IPS DF 6.9 (cell line): ENCODE data around the gene SLCO3A1.
"Not testable (repeated sequence)": the region's sequence is repeated elsewhere in the genome, so short reads cannot be mapped to it uniquely, and the experiment has no call there.

Experiments used
- DNase-seq: peaks from one replicate; pipeline ENCODE4 v3.0.0-alpha.2; 2013; ENCODE audit warnings: low read depth, low spot score
- H3K27ac ChIP-seq: one replicate; pipeline ENCODE4 v1.5.1; 2013; ENCODE audit warnings: low read length, control low read depth
- H3K27me3 ChIP-seq: 2 replicates; pipeline ENCODE4 v1.6.1; 2013; ENCODE audit warnings: mild to moderate bottlenecking, low read length; ENCODE audit not compliant: control insufficient read depth, insufficient read depth
- H3K36me3 ChIP-seq: 2 replicates; pipeline ENCODE4 v1.6.1; 2013; ENCODE audit warnings: low read length; ENCODE audit not compliant: control insufficient read depth, insufficient read depth
- H3K4me1 ChIP-seq: 2 replicates; pipeline ENCODE4 v1.6.1; 2013; ENCODE audit warnings: low read length; ENCODE audit not compliant: control insufficient read depth, insufficient read depth
- H3K4me3 ChIP-seq: 2 replicates; pipeline ENCODE4 v1.5.1; 2013; ENCODE audit warnings: mild to moderate bottlenecking, low read length
- H3K9me3 ChIP-seq: 2 replicates; pipeline ENCODE4 v1.6.1; 2013; ENCODE audit warnings: low read length, inconsistent platforms; ENCODE audit not compliant: control insufficient read depth, insufficient read depth
- WGBS: extraction: QIAGEN DNeasy Blood & Tissue Kit; methylation state at CpG from one replicate; pipeline ENCODE4 v1.1.7; 2013; ENCODE audit warnings: mixed read lengths, missing lambda C conversion rate; ENCODE audit not compliant: insufficient read length, insufficient coverage; 5-methylcytosine and 5-hydroxymethylcytosine counted together

SLCO3A1 gene

GRCh38 chr15:91956026-91956723 is 102.7 kb downstream of the SLCO3A1 start:
- H3K27me3 ChIP-seq: no peaks in the 10 kb centered on the region
- H3K4me1 ChIP-seq: peaks cover 3% of the 10 kb centered on the region; the same call in 1 of the 2 replicates
- H3K36me3 ChIP-seq: no peaks in the 10 kb centered on the region
- DNase-seq: no peak
- no peak overlapping the region for H3K4me3 ChIP-seq
- no peaks in the 10 kb centered on the region for H3K9me3 ChIP-seq
- WGBS: no CpG with 5 or more reads among the region's 8 CpGs
- no peak overlapping the region for H3K27ac ChIP-seq

GRCh38 chr15:91961357-91961756 is 107.8 kb downstream of the SLCO3A1 start:
- no peak for DNase-seq
- H3K36me3 ChIP-seq: no peaks in the 10 kb centered on the region
- WGBS: no CpG with 5 or more reads among the region's 2 CpGs

GRCh38 chr15:91963747-91964146 is 110.2 kb downstream of the SLCO3A1 start:
- not testable (repeated sequence) for H3K4me3 ChIP-seq, H3K27ac ChIP-seq, DNase-seq, H3K4me1 ChIP-seq, H3K36me3 ChIP-seq, H3K27me3 ChIP-seq, H3K9me3 ChIP-seq
- no CpG with 5 or more reads among the region's 7 CpGs for WGBS

More at GRCh38 chr15:91961357-91961756, 107.8 kb downstream of the SLCO3A1 start:
- no peak overlapping the region for H3K4me3 ChIP-seq
- no peaks in the 10 kb centered on the region for H3K9me3 ChIP-seq
- H3K4me1 ChIP-seq: no peaks in the 10 kb centered on the region
- H3K27ac ChIP-seq: no peak overlapping the region
- no peaks in the 10 kb centered on the region for H3K27me3 ChIP-seq

DNA sequence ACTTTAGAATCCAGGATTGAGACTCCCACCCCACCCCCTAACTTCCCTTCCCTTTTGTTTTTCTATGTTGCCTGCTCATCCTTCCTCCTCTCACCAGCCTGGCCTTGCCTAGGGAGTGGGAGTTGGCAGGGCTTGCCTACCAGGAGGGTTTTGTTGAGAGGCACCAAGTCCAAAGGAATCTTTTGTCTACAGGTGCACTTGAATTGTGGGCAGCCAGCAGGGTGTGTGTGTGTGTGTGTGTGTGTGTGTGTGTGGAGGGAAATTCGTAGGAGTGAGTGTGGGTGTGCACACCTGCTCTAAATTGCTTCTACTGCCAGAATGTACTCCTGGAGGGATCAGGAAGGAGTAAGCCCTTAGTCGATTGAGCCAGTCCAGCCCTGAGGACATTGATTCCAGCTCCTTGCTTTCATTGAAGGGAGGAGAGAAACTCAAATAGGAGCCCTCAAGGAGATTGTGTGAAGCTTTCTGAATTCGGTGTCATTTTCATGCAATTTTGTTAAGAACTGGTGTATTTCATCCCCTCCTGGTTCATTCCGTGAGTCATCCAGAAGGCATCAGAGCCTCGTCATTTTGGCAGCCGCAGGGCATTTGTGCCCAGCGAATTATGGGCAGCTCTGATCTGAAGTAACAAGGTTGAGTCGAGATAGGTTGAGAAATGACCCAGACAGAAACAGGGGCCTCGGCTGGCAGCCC is 112.1 kb downstream of the SLCO3A1 start:
- H3K27me3 ChIP-seq: no peaks in the 10 kb centered on the region
- H3K4me3 ChIP-seq: no peak overlapping the region
- no peak for DNase-seq
- H3K4me1 ChIP-seq: no peaks in the 10 kb centered on the region
- no peaks in the 10 kb centered on the region for H3K9me3 ChIP-seq
- H3K36me3 ChIP-seq: no peaks in the 10 kb centered on the region
- no peak overlapping the region for H3K27ac ChIP-seq
- WGBS: no CpG with 5 or more reads among the region's 9 CpGs

DNA sequence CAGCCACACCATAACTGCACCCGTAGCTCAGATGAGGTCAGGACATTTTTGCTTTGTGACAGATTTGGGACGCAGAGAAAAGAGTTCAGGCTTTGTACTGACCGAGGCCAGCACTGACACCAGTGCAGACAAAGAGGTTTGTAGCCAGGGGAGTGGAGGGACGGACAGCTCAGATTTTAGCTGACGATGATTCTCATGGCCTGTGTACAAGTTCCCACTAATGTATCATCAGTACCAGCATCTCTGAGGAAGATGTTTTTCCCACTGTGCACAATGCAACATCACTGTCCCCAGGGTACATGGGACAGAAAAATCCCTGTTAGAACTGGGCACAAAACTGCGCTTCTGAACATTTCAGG is 112.7 kb downstream of the SLCO3A1 start:
- H3K27ac ChIP-seq: no peak overlapping the region
- DNase-seq: no peak
- no peaks in the 10 kb centered on the region for H3K4me1 ChIP-seq
- no peaks in the 10 kb centered on the region for H3K36me3 ChIP-seq
- H3K27me3 ChIP-seq: no peaks in the 10 kb centered on the region
- WGBS: no CpG with 5 or more reads among the region's 6 CpGs
- no peaks in the 10 kb centered on the region for H3K9me3 ChIP-seq
- H3K4me3 ChIP-seq: no peak overlapping the region

GRCh38 chr15:91967935-91968606 is 114.6 kb downstream of the SLCO3A1 start:
- no peak for DNase-seq
- WGBS: no CpG with 5 or more reads among the region's 8 CpGs
- Histone ChIP-seq H3K36me3 (no peaks in the 10 kb centered on the region), H3K4me1 (no peaks in the 10 kb centered on the region), H3K4me3 (no peak overlapping the region), H3K9me3 (no peaks in the 10 kb centered on the region), H3K27ac (no peak overlapping the region), H3K27me3 (no peaks in the 10 kb centered on the region)

DNA sequence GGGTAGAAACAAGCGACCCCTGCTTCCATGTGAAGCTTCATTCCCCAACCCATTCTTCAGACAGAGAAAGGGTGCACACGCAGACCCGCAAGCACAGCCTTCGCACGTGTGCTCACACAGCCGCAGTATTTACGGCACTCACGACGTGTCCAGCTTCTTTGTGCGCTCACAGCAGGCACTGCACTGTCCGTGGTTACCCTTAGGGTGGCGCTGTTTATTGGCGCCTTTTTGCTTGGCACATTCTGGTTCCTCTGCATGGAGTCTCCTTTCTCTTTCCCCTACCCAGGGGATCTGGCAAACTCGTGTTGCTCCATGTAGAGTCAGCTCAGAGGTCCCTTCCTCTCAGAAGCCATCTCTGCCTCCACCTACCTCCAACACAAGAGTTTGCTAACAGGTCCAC is 115.1 kb downstream of the SLCO3A1 start:
- H3K27me3 ChIP-seq: no peaks in the 10 kb centered on the region
- H3K4me1 ChIP-seq: no peaks in the 10 kb centered on the region
- no peak overlapping the region for H3K4me3 ChIP-seq
- no peaks in the 10 kb centered on the region for H3K36me3 ChIP-seq
- H3K27ac ChIP-seq: no peak overlapping the region
- no peak for DNase-seq
- WGBS: no CpG with 5 or more reads among the region's 14 CpGs
- no peaks in the 10 kb centered on the region for H3K9me3 ChIP-seq

DNA sequence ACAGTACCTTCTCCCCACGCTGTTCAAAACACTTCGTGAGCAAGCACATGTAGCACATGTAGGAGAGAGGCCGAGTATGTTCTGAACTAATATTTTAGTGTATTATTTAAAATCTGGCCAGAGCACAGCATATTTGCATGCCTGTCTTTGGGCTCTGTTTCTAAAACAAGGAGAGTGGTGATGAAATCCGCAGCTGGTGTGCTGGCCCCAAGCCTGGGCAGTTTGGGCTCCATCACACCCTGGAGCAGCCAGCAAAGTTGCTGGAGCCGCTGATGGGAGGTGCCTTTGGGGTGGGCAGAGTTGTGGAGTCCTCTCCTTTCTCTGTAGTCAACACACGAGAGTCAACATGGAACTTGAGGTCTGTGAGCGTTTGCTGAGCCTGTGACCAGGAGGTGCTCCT is 116.6 kb downstream of the SLCO3A1 start:
- WGBS: no CpG with 5 or more reads among the region's 7 CpGs
- peaks cover 5% of the 10 kb centered on the region; the same call in 1 of the 2 replicates for H3K4me1 ChIP-seq
- H3K27me3 ChIP-seq: no peaks in the 10 kb centered on the region
- no peaks in the 10 kb centered on the region for H3K36me3 ChIP-seq
- H3K9me3 ChIP-seq: no peaks in the 10 kb centered on the region
- no peak for DNase-seq
- no peak overlapping the region for H3K27ac ChIP-seq
- no peak overlapping the region for H3K4me3 ChIP-seq

DNA sequence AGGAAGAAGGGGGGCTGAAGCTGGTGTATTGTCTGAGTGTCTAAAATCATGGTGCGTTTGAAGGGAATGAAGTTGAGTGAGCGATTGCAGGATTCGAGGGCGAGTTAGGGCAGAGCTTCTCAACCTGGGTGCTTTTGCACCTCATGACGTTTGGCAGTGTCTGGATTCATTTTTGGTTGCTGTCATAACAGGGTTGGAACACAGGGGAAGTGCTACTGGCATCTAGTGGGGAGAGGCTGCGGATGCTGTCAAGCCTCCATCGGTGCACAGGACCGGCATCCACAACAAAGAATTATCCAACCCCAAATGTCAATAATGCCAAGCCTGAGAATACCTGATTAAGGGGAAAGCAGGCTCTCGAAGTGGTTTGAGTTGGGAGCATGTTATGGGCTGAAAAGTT is 120.0 kb downstream of the SLCO3A1 start:
- Histone ChIP-seq H3K4me3 (no peak overlapping the region), H3K27me3 (no peaks in the 10 kb centered on the region), H3K9me3 (no peaks in the 10 kb centered on the region), H3K4me1 (peaks cover 5% of the 10 kb centered on the region; the same call in 1 of the 2 replicates), H3K36me3 (no peaks in the 10 kb centered on the region), H3K27ac (no peak overlapping the region)
- 100% methylated on average over 4 of the region's 9 CpGs for WGBS
- DNase-seq: no peak

- Histone ChIP-seq H3K9me3 (no peaks in the 10 kb centered on the region), H3K4me3 (no peak overlapping the region), H3K4me1 (peaks cover 5% of the 10 kb centered on the region; the same call in 1 of the 2 replicates), H3K27ac (no peak overlapping the region), H3K36me3 (no peaks in the 10 kb centered on the region), H3K27me3 (no peaks in the 10 kb centered on the region)
- no CpG with 5 or more reads among the region's 6 CpGs for WGBS
- DNase-seq: no peak
These were observed 120.8 kb downstream of the SLCO3A1 start for GRCh38 chr15:91974321-91974720.
